GM23248 (cell line): ENCODE results near the gene DNASE2B.

Source experiments
- EZH2 ChIP-seq: fragments of 200-600 bp; sonication (generic); IDR thresholded peaks from 2 replicates; pipeline ENCODE4 v1.6.1; 2018; ENCODE audit warnings: antibody characterized with exemption, mild to moderate bottlenecking; ENCODE audit not compliant: insufficient read depth, poor library complexity, severe bottlenecking
- EZH2phosphoT487 ChIP-seq: fragments of 200-600 bp; sonication (generic); IDR thresholded peaks from 2 replicates; pipeline ENCODE4 v1.6.1; 2018; ENCODE audit warnings: antibody characterized with exemption, moderate library complexity, mild to moderate bottlenecking, low read depth; ENCODE audit not compliant: insufficient read depth

DNA sequence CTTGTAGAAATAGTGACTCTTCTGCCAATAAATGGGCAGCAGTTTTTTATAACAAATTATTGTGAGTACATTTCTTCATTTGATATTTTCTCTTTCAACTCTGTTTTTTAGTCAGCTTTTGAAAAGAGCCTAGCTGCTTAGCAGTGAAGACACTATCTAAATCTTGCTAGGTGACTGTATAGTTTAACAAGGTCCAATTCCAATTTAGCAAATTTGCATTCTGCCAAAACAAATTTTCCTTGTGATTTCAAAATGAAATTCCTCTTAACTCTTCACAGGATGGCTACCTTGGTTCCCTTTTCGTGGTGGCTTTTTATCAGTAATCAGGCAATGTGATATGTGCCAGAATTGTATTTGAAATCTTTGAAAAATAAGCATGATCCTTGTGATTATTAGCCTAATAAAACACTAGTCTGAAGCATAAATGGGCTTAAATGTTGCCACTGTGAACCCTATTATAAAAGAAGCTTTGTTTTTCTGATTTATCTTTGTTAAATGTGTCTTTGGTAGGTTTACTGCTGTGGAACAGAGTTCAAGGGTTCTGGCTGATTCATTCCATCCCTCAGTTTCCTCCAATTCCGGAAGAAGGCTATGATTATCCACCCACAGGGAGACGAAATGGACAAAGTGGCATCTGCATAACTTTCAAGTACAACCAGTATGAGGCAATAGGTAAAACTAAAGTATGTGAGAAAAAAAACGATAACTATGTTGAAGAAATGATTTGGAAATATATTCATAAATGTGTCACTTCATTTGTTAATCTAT lies 12.2 kb downstream of the DNASE2B start:
- TF ChIP-seq EZH2 (no peak), EZH2phosphoT487 (no peak)
